Natural killer cell (primary cell): ENCODE results near the gene RASL10A. TPM values are rescaled to one million over a fixed set of nuclear protein-coding genes. Genes with fewer than 3 reads are reported as not detected.
"Not testable (repeated sequence)": the region's sequence is repeated elsewhere in the genome, so short reads cannot be mapped to it uniquely, and the experiment has no call there.

Source experiments
- ATAC-seq, 3 donors: fragments of 150-1000 bp in 2 of 3; fragments of 200-7000 bp in 1 of 3; cut with Tn5 transposase; 1 replicate in 1 of 3; 2 replicates in 2 of 3; pipeline ENCODE4 v1.10.0; 2021; ENCODE audit warnings: mild to moderate bottlenecking in 2 of 3, moderate library complexity in 2 of 3
- DNase-seq, 2 donors: peaks; one replicate each; pipeline versions ENCODE4 v3.0.0 to v3.0.0-alpha.2; 2013 to 2021; ENCODE audit warnings: mixed read lengths in 1 of 2
- H3K27ac ChIP-seq: one replicate; pipeline ENCODE4 v1.5.1; 2013; ENCODE audit warnings: mild to moderate bottlenecking, low read length
- H3K27me3 ChIP-seq: one replicate; pipeline ENCODE4 v1.6.1; 2013; ENCODE audit warnings: low read length; ENCODE audit not compliant: control insufficient read depth, insufficient read depth
- H3K36me3 ChIP-seq: one replicate; pipeline ENCODE4 v1.6.1; 2013; ENCODE audit warnings: low read length; ENCODE audit not compliant: control insufficient read depth, insufficient read depth
- H3K4me1 ChIP-seq: one replicate; pipeline ENCODE4 v1.6.1; 2013; ENCODE audit warnings: low read length; ENCODE audit not compliant: control insufficient read depth, insufficient read depth
- H3K4me3 ChIP-seq: one replicate; pipeline ENCODE4 v1.5.1; 2013; ENCODE audit warnings: low read length
- H3K9me3 ChIP-seq: one replicate; pipeline ENCODE4 v1.6.1; 2013; ENCODE audit warnings: low read length; ENCODE audit not compliant: control insufficient read depth, insufficient read depth
- H3K27ac Mint-ChIP-seq, 2 donors: one replicate each; pipeline ENCODE4 v1.8.0; 2022; ENCODE audit warnings: mild to moderate bottlenecking in 2 of 2, mixed read lengths in 2 of 2, moderate library complexity in 1 of 2
- H3K27me3 Mint-ChIP-seq, 2 donors: one replicate each; pipeline ENCODE4 v1.8.0; 2022; ENCODE audit warnings: low read depth in 2 of 2, mixed read lengths in 2 of 2
- H3K36me3 Mint-ChIP-seq: one replicate; pipeline ENCODE4 v1.8.0; 2022; ENCODE audit warnings: mixed read lengths
- H3K4me1 Mint-ChIP-seq, 2 donors: one replicate each; pipeline ENCODE4 v1.8.0; 2022; ENCODE audit warnings: mixed read lengths in 2 of 2
- H3K4me3 Mint-ChIP-seq: one replicate; pipeline ENCODE4 v1.8.0; 2022; ENCODE audit warnings: mild to moderate bottlenecking, moderate library complexity, mixed read lengths
- H3K9me3 Mint-ChIP-seq, 2 donors: one replicate each; pipeline ENCODE4 v1.8.0; 2022; ENCODE audit warnings: mixed read lengths in 2 of 2
- CTCF ChIP-seq: fragments of 200-600 bp; IDR thresholded peaks from one replicate; pipeline ENCODE4 v1.8.0; 2022; ENCODE audit warnings: antibody characterized with exemption
- WGBS: methylation state at CpG from one replicate; pipeline ENCODE4 v1.1.7; 2013; ENCODE audit warnings: missing lambda C conversion rate; ENCODE audit not compliant: insufficient coverage; 5-methylcytosine and 5-hydroxymethylcytosine counted together
- intact Hi-C: fragments of 100-400 bp; cut with micrococcal nuclease; formaldehyde crosslinking; loops from one replicate; pipeline ENCODE4 v1.14.2; 2022
- total RNA-seq, 4 donors: library from RNA; stranded (reverse); fragments of 120-200 nt in 1 of 4; gene quantifications; one replicate each; pipeline versions ENCODE4 v1.2.3 to v1.2.4, GENCODE V29; 2013 to 2022

The RASL10A gene
- total RNA-seq = under 1 TPM in 2 of 3 donors, not detected in 1; 0.20 to 0.28 TPM
- total RNA-seq (2013) = 0.50 TPM

- Mint-ChIP-seq H3K27ac (no peak within 1 kb of the TSS), H3K9me3 (no peaks in the 10 kb centered on the region), H3K36me3 (no peaks in the 10 kb centered on the region), H3K4me1 (peaks cover 9 to 18% of the 10 kb centered on the region in 2 donors), H3K27me3 (peaks cover 36 to 40% of the 10 kb centered on the region in 2 donors), H3K4me3 (no peak within 1 kb of the TSS)
- ATAC-seq (peak in 1 of 3 donors; percentile 6), DNase-seq (no peak)
- Histone ChIP-seq H3K27me3 (peaks cover 26% of the 10 kb centered on the region), H3K27ac (no peak within 1 kb of the TSS), H3K9me3 (no peaks in the 10 kb centered on the region), H3K4me1 (peaks cover 23% of the 10 kb centered on the region), H3K4me3 (no peak within 1 kb of the TSS), H3K36me3 (no peaks in the 10 kb centered on the region)
- intact Hi-C loops = no loop called here
- 5% methylated on average over 102 of the region's 103 CpGs for WGBS
- TF ChIP-seq CTCF = no peak
Observed at GRCh38 chr22:29315286-29316140, at the start of gene RASL10A. TSS of gene RASL10A (minus strand) at chr22:29315697. CDS start at chr22:29315246, 451 bp downstream.

- H3K4me3 ChIP-seq = no peak overlapping the region
- ATAC-seq (no peak), DNase-seq (no peak)
- H3K4me1 ChIP-seq = no peaks in the 10 kb centered on the region
- peaks cover 44% of the 10 kb centered on the region for H3K36me3 ChIP-seq
- no peak for TF ChIP-seq CTCF
- H3K27me3 ChIP-seq = no peaks in the 10 kb centered on the region
- Mint-ChIP-seq H3K9me3 (no peaks in the 10 kb centered on the region), H3K4me3 (no peak overlapping the region), H3K36me3 (no peaks in the 10 kb centered on the region), H3K27ac (peak overlapping the region in 1 of 2 donors; percentile 40), H3K27me3 (no peaks in the 10 kb centered on the region), H3K4me1 (no peaks in the 10 kb centered on the region)
- no peak overlapping the region for H3K27ac ChIP-seq
- intact Hi-C loops = no loop called here
- no peaks in the 10 kb centered on the region for H3K9me3 ChIP-seq
- WGBS = 94% methylated on average over 9 of the region's 9 CpGs
Observed at GRCh38 chr22:29359469-29359868, 44.0 kb upstream of the RASL10A start.

- ATAC-seq, H3K4me1 Mint-ChIP-seq, intact Hi-C loops, H3K4me1 ChIP-seq, H3K27me3 ChIP-seq, H3K4me3 ChIP-seq, H3K9me3 ChIP-seq, H3K9me3 Mint-ChIP-seq, H3K27ac Mint-ChIP-seq, H3K4me3 Mint-ChIP-seq, H3K27ac ChIP-seq, H3K27me3 Mint-ChIP-seq, DNase-seq, H3K36me3 Mint-ChIP-seq: not testable (repeated sequence)
- H3K36me3 ChIP-seq = peaks cover 61% of the 10 kb centered on the region
- 98% methylated on average over 11 of the region's 12 CpGs for WGBS
Observed at GRCh38 chr22:29357193-29357890, 41.8 kb upstream of the RASL10A start.

- no peak overlapping the region for H3K27ac ChIP-seq
- Mint-ChIP-seq H3K9me3 (no peaks in the 10 kb centered on the region), H3K4me3 (no peak overlapping the region), H3K27ac (no peak overlapping the region), H3K36me3 (peaks cover under 1% of the 10 kb centered on the region), H3K27me3 (no peaks in the 10 kb centered on the region), H3K4me1 (no peaks in the 10 kb centered on the region)
- no peak overlapping the region for H3K4me3 ChIP-seq
- TF ChIP-seq CTCF = no peak
- H3K9me3 ChIP-seq = no peaks in the 10 kb centered on the region
- no peak for ATAC-seq
- no peaks in the 10 kb centered on the region for H3K4me1 ChIP-seq
- no peaks in the 10 kb centered on the region for H3K27me3 ChIP-seq
- peaks cover 84% of the 10 kb centered on the region for H3K36me3 ChIP-seq
- WGBS = over 99% methylated on average over 7 of the region's 8 CpGs
- no peak for DNase-seq
- intact Hi-C loops = no loop called here
Observed at GRCh38 chr22:29353860-29354259, 38.4 kb upstream of the RASL10A start.
